ENCODE measurements around the gene PLPPR3. TPM values are rescaled to one million over a fixed set of nuclear protein-coding genes. Genes with fewer than 3 reads are reported as not detected.

The PLPPR3 gene
- total RNA-seq, 1 experiment from 2014 or later, result 57.9 TPM

DNA sequence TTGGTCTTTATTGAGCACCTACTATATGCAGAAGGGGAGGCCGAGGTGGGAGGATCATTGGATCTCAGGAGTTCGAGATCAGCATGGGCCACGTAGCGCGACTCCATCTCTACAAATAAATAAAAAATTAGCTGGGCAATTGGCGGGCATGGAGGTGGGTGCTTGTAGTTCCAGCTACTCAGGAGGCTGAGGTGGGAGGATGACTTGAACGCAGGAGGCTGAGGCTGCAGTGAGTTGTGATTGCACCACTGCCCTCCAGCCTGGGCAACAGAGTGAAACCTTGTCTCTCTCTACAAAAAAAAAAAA, 41.5 kb upstream of the PLPPR3 start:
- no peak for DNase-seq
- no peak overlapping the region for H4K8ac ChIP-seq (replicated peaks; ENCODE audit: insufficient read length, low read depth, low read length)
- H3K4ac ChIP-seq (ENCODE audit: low read depth, low read length), result no peak overlapping the region
- peak overlapping the region; percentile 16 for H3K4me2 ChIP-seq (ENCODE audit: insufficient read depth, insufficient read length, low read length)
- H2AFZ ChIP-seq (ENCODE audit: low read length), result no peak overlapping the region
- no peak overlapping the region for H2BK15ac ChIP-seq (ENCODE audit: low read depth, low read length)
- H3K79me1 ChIP-seq (ENCODE audit: insufficient read depth, low read depth, low read length, poor library complexity, severe bottlenecking), result no peaks in the 10 kb centered on the region
- Mint-ChIP-seq H3K9me3 (peaks cover 0 to 2% of the 10 kb centered on the region in 2 experiments; a peak in 1 of 5 replicates), H3K4me1 (peaks cover 8 to 21% of the 10 kb centered on the region in 2 experiments), H3K36me3 (ENCODE audit: insufficient read depth in 1 of 3, low read depth in 3 of 3) (peaks cover 4 to 12% (median 12%) of the 10 kb centered on the region in 3 experiments), H3K27ac (no peak overlapping the region), H3K27me3 (ENCODE audit: low read depth) (peaks cover 33% of the 10 kb centered on the region), H3K4me3 (peak overlapping the region; percentile 14 to 83; a peak in 3 of 5 replicates)
- peaks cover 3% of the 10 kb centered on the region for H3K23me2 ChIP-seq (ENCODE audit: insufficient read length, low read depth, low read length, poor library complexity, severe bottlenecking)
- H3K9me3 ChIP-seq (ENCODE audit: control insufficient read depth, low read depth, low read length), result no peaks in the 10 kb centered on the region
- H2BK120ac ChIP-seq (ENCODE audit: low read depth, low read length, poor library complexity, severe bottlenecking), result no peak overlapping the region
- H3T11ph ChIP-seq (ENCODE audit: low read length), result no peak overlapping the region
- TF ChIP-seq, protein P1, sequence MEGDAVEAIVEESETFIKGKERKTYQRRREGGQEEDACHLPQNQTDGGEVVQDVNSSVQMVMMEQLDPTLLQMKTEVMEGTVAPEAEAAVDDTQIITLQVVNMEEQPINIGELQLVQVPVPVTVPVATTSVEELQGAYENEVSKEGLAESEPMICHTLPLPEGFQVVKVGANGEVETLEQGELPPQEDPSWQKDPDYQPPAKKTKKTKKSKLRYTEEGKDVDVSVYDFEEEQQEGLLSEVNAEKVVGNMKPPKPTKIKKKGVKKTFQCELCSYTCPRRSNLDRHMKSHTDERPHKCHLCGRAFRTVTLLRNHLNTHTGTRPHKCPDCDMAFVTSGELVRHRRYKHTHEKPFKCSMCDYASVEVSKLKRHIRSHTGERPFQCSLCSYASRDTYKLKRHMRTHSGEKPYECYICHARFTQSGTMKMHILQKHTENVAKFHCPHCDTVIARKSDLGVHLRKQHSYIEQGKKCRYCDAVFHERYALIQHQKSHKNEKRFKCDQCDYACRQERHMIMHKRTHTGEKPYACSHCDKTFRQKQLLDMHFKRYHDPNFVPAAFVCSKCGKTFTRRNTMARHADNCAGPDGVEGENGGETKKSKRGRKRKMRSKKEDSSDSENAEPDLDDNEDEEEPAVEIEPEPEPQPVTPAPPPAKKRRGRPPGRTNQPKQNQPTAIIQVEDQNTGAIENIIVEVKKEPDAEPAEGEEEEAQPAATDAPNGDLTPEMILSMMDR (conservative IDR thresholded peaks at IDR 0.05), result no peak
- H3K9ac ChIP-seq (ENCODE audit: extremely low read depth, insufficient read length, low read length), result no peak overlapping the region
- no peaks in the 10 kb centered on the region for H4K20me1 ChIP-seq (ENCODE audit: control insufficient read depth, insufficient read depth, insufficient read length)
- H3K14ac ChIP-seq (ENCODE audit: insufficient read depth, low read length), result no peak overlapping the region
- H2BK12ac ChIP-seq (ENCODE audit: insufficient read length, low read depth, low read length), result no peak overlapping the region
- H3K79me2 ChIP-seq (ENCODE audit: insufficient read depth, low read length), result no peaks in the 10 kb centered on the region
- H4K5ac ChIP-seq (ENCODE audit: insufficient read length, low read depth, low read length), result no peak overlapping the region
- WGBS (ENCODE audit: extremely low coverage, insufficient read length, low lambda C conversion rate), result no CpG with 5 or more reads among the region's 7 CpGs
- no peak overlapping the region for H3K27ac ChIP-seq (ENCODE audit: insufficient read length, low read depth, low read length)
- no peak overlapping the region for H4K91ac ChIP-seq (ENCODE audit: insufficient read length, low read depth, low read length)
- H2BK5ac ChIP-seq (ENCODE audit: insufficient read length, low read length), result no peak overlapping the region
- H3K23ac ChIP-seq (ENCODE audit: insufficient read length, low read depth, low read length), result no peak overlapping the region
- H2BK20ac ChIP-seq (ENCODE audit: low read depth, low read length, poor library complexity, severe bottlenecking), result no peak overlapping the region
- no peak overlapping the region for H2AK5ac ChIP-seq (ENCODE audit: insufficient read length, low read length)
- no peaks in the 10 kb centered on the region for H3K4me1 ChIP-seq (ENCODE audit: insufficient read depth, low read length)
- no peak overlapping the region for H3K56ac ChIP-seq (ENCODE audit: insufficient read length, low read depth, low read length)
- H3K27me3 ChIP-seq (ENCODE audit: insufficient read depth, low read length), result peaks cover 3% of the 10 kb centered on the region; the same call in 1 of the 2 replicates
- no peak overlapping the region for H3K18ac ChIP-seq (ENCODE audit: insufficient read length, low read depth, low read length)

All from H9 (cell line).